ENCODE measurements around the gene TBL3. TPM values are rescaled to one million over a fixed set of nuclear protein-coding genes. Genes with fewer than 3 reads are reported as not detected.

Gene TBL3
- total RNA-seq, 2 experiments from 2014 or later: 47.4 to 48.6 TPM

GRCh38 chr16:2028620-2029220 is 56.9 kb downstream of the TBL3 start:
- Mint-ChIP-seq H3K27me3 (peaks cover 7% of the 10 kb centered on the region), H3K27ac (no peak overlapping the region), H3K4me3 (no peak overlapping the region), H3K36me3 (ENCODE audit: low read depth) (no peaks in the 10 kb centered on the region), H3K4me1 (peaks cover 4% of the 10 kb centered on the region), H3K9me3 (ENCODE audit: low read depth) (no peaks in the 10 kb centered on the region)
- CTCF ChIA-PET: interaction anchor here (1.4 kb wide), 2 partner anchors 11 to 112 kb away, joined by 3 to 4 read pairs; no protein-coding TSS in a partner anchor
- intact Hi-C loops (cut with DNase I, micrococcal nuclease): loop anchor here in 1 of 2 experiments (10.0 kb wide), 1 partner anchor 456 kb away; no protein-coding TSS in a partner anchor
- no peak for DNase-seq
- no peak for ATAC-seq
- POLR2A ChIA-PET: no interaction called here

- ATAC-seq (no peak), DNase-seq (no peak)
- ChIA-PET CTCF (no interaction called here), POLR2A (no interaction called here)
- Mint-ChIP-seq H3K9me3 (ENCODE audit: low read depth) (no peaks in the 10 kb centered on the region), H3K36me3 (ENCODE audit: low read depth) (no peaks in the 10 kb centered on the region), H3K27me3 (peaks cover 7% of the 10 kb centered on the region), H3K4me1 (peaks cover under 1% of the 10 kb centered on the region), H3K4me3 (no peak overlapping the region), H3K27ac (no peak overlapping the region)
- intact Hi-C loops (cut with DNase I, micrococcal nuclease): loop anchor here in 1 of 2 experiments (10.0 kb wide), 1 partner anchor 455 kb away; no protein-coding TSS in a partner anchor
Measured at GRCh38 chr16:2029350-2029749, 57.5 kb downstream of the TBL3 start.

GRCh38 chr16:2030036-2030435 is 58.2 kb downstream of the TBL3 start:
- DNase-seq (no peak), ATAC-seq (no peak)
- peaks cover 7% of the 10 kb centered on the region for H3K27me3 Mint-ChIP-seq
- intact Hi-C loops (cut with DNase I, micrococcal nuclease): no loop called here
- no peaks in the 10 kb centered on the region for H3K4me1 Mint-ChIP-seq
- H3K9me3 Mint-ChIP-seq (ENCODE audit: low read depth): no peaks in the 10 kb centered on the region
- no peak overlapping the region for H3K4me3 Mint-ChIP-seq
- H3K27ac Mint-ChIP-seq: no peak overlapping the region
- ChIA-PET CTCF (no interaction called here), POLR2A (no interaction called here)
- H3K36me3 Mint-ChIP-seq (ENCODE audit: low read depth): no peaks in the 10 kb centered on the region

DNA sequence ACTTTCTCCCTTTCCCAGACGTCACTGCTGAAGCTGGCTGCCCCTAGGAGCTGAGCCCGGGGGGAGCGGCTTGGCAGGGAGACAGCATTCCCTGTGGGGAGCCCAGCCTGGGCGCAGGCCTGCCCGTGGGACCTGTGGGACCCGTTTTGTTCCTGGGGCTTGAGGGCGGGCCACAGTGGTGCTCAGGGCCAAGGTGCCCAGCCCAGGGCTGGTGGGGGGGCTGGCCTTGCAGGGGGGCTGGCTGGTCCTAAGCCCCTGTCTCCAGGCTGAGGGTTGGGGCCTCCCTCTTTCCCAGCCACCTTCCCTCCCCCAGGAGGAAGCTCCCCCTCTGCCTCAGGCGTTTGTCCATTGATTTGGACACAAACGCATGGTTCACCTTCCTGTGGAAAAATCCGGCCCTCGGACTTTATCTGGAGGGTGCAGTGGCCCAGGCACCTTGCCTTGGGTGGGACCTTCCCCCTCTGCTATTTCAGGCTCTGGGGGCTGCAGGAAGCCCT is 59.3 kb downstream of the TBL3 start:
- Mint-ChIP-seq H3K4me3 (no peak overlapping the region), H3K27me3 (peaks cover 4% of the 10 kb centered on the region), H3K27ac (no peak overlapping the region), H3K36me3 (ENCODE audit: low read depth) (no peaks in the 10 kb centered on the region), H3K4me1 (no peaks in the 10 kb centered on the region), H3K9me3 (ENCODE audit: low read depth) (no peaks in the 10 kb centered on the region)
- ATAC-seq (no peak), DNase-seq (no peak)
- ChIA-PET CTCF (no interaction called here), POLR2A (no interaction called here)
- intact Hi-C loops (cut with DNase I, micrococcal nuclease): no loop called here

Other genes starting within 250 kb of the TBL3 start
- gene NME3, start 200.5 kb upstream of the TBL3 start, total RNA-seq: 10 to 100 TPM; 23.7 to 43.6 TPM
- gene EME2, start 199.2 kb upstream of the TBL3 start, total RNA-seq: 10 to 100 TPM; 13.1 to 18.4 TPM
- gene MRPS34, start 198.9 kb upstream of the TBL3 start, total RNA-seq: 100 to 1,000 TPM; 146 to 175 TPM
- 10 to 100 TPM; 12.5 to 13.6 TPM for gene SPSB3, start 189.5 kb upstream of the TBL3 start, total RNA-seq
- gene NUBP2, start 189.1 kb upstream of the TBL3 start, total RNA-seq: 10 to 100 TPM; 34.4 to 42.4 TPM
- gene IGFALS, start 178.3 kb upstream of the TBL3 start, total RNA-seq: not detected
- gene HAGH, start 145.2 kb upstream of the TBL3 start, total RNA-seq: 10 to 100 TPM; 20.9 to 25.0 TPM
- gene FAHD1, start 144.8 kb upstream of the TBL3 start, total RNA-seq: 10 to 100 TPM; 11.6 to 11.9 TPM
- under 1 TPM; 0.14 to 0.21 TPM for gene MEIOB, start 99.9 kb upstream of the TBL3 start, total RNA-seq
- gene HS3ST6, start 53.6 kb upstream of the TBL3 start, total RNA-seq: not detected
- gene MSRB1, start 28.9 kb upstream of the TBL3 start, total RNA-seq: 10 to 100 TPM; 17.3 to 21.8 TPM
- gene RPL3L, start 17.4 kb upstream of the TBL3 start, total RNA-seq: not detected
- gene NDUFB10, start 12.5 kb upstream of the TBL3 start, total RNA-seq: 100 to 1,000 TPM; 113 to 118 TPM
- 1,000 to 10,000 TPM; 5,351 to 6,287 TPM for gene RPS2, start 7.2 kb upstream of the TBL3 start, total RNA-seq
- gene RNF151, start 5.2 kb upstream of the TBL3 start, total RNA-seq: not detected
- gene NOXO1, start 9.4 kb downstream of the TBL3 start, total RNA-seq: not detected
- gene GFER, start 12.1 kb downstream of the TBL3 start, total RNA-seq: 10 to 100 TPM; 25.0 to 25.8 TPM
- gene SYNGR3, start 17.9 kb downstream of the TBL3 start, total RNA-seq: 1 to 10 TPM; 4.8 to 5.9 TPM
- 10 to 100 TPM; 64.6 to 69.8 TPM for gene ZNF598, start 37.8 kb downstream of the TBL3 start, total RNA-seq
- gene NPW, start 47.7 kb downstream of the TBL3 start, total RNA-seq: 1 to 10 TPM; 2.0 to 2.8 TPM
- 1 to 10 TPM; 1.9 to 2.7 TPM for gene NHERF2, start 54.8 kb downstream of the TBL3 start, total RNA-seq
- 10 to 100 TPM; 22.6 to 26.1 TPM for gene NTHL1, start 75.8 kb downstream of the TBL3 start, total RNA-seq
- 10 to 100 TPM; 49.6 to 72.9 TPM for gene TSC2, start 75.9 kb downstream of the TBL3 start, total RNA-seq
- 10 to 100 TPM; 64.3 to 71.2 TPM for gene PKD1, start 163.8 kb downstream of the TBL3 start, total RNA-seq
- under 1 TPM in 1 of 2 experiments, not detected in 1; 0.21 TPM for gene RAB26, start 176.6 kb downstream of the TBL3 start, total RNA-seq
- 10 to 100 TPM; 70.7 to 93.7 TPM for gene TRAF7, start 183.7 kb downstream of the TBL3 start, total RNA-seq
- gene CASKIN1, start 224.6 kb downstream of the TBL3 start, total RNA-seq: 1 to 10 TPM in 1 of 2 experiments, under 1 TPM in 1; 0.98 to 1.3 TPM
- 10 to 100 TPM; 61.3 to 76.1 TPM for gene MLST8, start 233.4 kb downstream of the TBL3 start, total RNA-seq
- 1 to 10 TPM; 8.0 to 8.8 TPM for gene BRICD5, start 238.8 kb downstream of the TBL3 start, total RNA-seq
- gene PGP, start 242.8 kb downstream of the TBL3 start, total RNA-seq: 10 to 100 TPM; 11.5 to 15.0 TPM